GM12892 (cell line): Measurements from ENCODE around the gene TATDN2.
"Not testable (repeated sequence)": the region's sequence is repeated elsewhere in the genome, so short reads cannot be mapped to it uniquely, and the experiment has no call there.

Source experiments
- DNase-seq: peaks from one replicate; pipeline ENCODE4 v3.0.0; 2011; ENCODE audit not compliant: insufficient read length
- FAIRE-seq: peaks from 2 replicates; lab custom pipeline; 2011; peaks lifted over from hg19 to GRCh38; lab: Jason Lieb, UNC
- POLR2A ChIP-seq: IDR thresholded peaks from 2 replicates; pipeline ENCODE4 v1.6.1; 2011; ENCODE audit warnings: low read depth, low read length, control low read depth
- POLR2AphosphoS5 ChIP-seq: IDR thresholded peaks from 2 replicates; pipeline ENCODE4 v1.6.1; 2011; ENCODE audit warnings: low read depth, low read length, control low read depth
- TAF1 ChIP-seq: IDR thresholded peaks from 2 replicates; pipeline ENCODE4 v1.6.1; 2011; ENCODE audit warnings: low read depth, mild to moderate bottlenecking, control low read depth, low read length, borderline replicate concordance

TATDN2 gene

GRCh38 chr3:10260211-10260701, 12.0 kb downstream of the TATDN2 start:
- FAIRE-seq (no peak), DNase-seq (no peak)
- no peak for TF ChIP-seq POLR2AphosphoS5
- TF ChIP-seq TAF1 = no peak
- no peak for TF ChIP-seq POLR2A

- no peak for DNase-seq
- TF ChIP-seq POLR2AphosphoS5 (no peak), POLR2A (no peak)
- FAIRE-seq = no peak
Measured at GRCh38 chr3:10262027-10262426, 13.8 kb downstream of the TATDN2 start.

- FAIRE-seq = no peak
- TF ChIP-seq TAF1 (no peak), POLR2AphosphoS5 (no peak), POLR2A (no peak)
Measured at GRCh38 chr3:10263646-10264363, 15.5 kb downstream of the TATDN2 start.

GRCh38 chr3:10265833-10266232, 17.6 kb downstream of the TATDN2 start:
- no peak for TF ChIP-seq TAF1
- TF ChIP-seq POLR2AphosphoS5 = no peak
- no peak for TF ChIP-seq POLR2A
- FAIRE-seq = no peak
- no peak for DNase-seq

More at GRCh38 chr3:10263646-10264363, 15.5 kb downstream of the TATDN2 start:
- no peak for DNase-seq

GRCh38 chr3:10266936-10267335, 18.7 kb downstream of the TATDN2 start:
- FAIRE-seq, DNase-seq: not testable (repeated sequence)

GRCh38 chr3:10268116-10268515, 19.9 kb downstream of the TATDN2 start:
- TF ChIP-seq POLR2A (no peak), POLR2AphosphoS5 (no peak), TAF1 (no peak)
- DNase-seq (no peak), FAIRE-seq (no peak)

- TF ChIP-seq POLR2A (no peak), TAF1 (no peak), POLR2AphosphoS5 (no peak)
- no peak for DNase-seq
- FAIRE-seq = no peak
Measured at GRCh38 chr3:10268930-10269329, 20.7 kb downstream of the TATDN2 start.

- DNase-seq (no peak), FAIRE-seq (no peak)
- no peak for TF ChIP-seq TAF1
- no peak for TF ChIP-seq POLR2A
- no peak for TF ChIP-seq POLR2AphosphoS5
Measured at GRCh38 chr3:10269443-10269842, 21.2 kb downstream of the TATDN2 start.

GRCh38 chr3:10272476-10272875, 24.2 kb downstream of the TATDN2 start:
- not testable (repeated sequence) for FAIRE-seq, DNase-seq

GRCh38 chr3:10272977-10273376, 24.7 kb downstream of the TATDN2 start:
- FAIRE-seq (no peak), DNase-seq (no peak)
- no peak for TF ChIP-seq POLR2A
- TF ChIP-seq TAF1 = no peak
- TF ChIP-seq POLR2AphosphoS5 = no peak

GRCh38 chr3:10273702-10274305, 25.5 kb downstream of the TATDN2 start:
- no peak for FAIRE-seq

GRCh38 chr3:10274601-10275000, 26.3 kb downstream of the TATDN2 start:
- TF ChIP-seq TAF1 (no peak), POLR2AphosphoS5 (no peak), POLR2A (no peak)
- FAIRE-seq (no peak), DNase-seq (no peak)

More at GRCh38 chr3:10273702-10274305, 25.5 kb downstream of the TATDN2 start:
- DNase-seq = no peak
- no peak for TF ChIP-seq TAF1
- no peak for TF ChIP-seq POLR2AphosphoS5
- no peak for TF ChIP-seq POLR2A
